DMS53 (cell line): ENCODE data around the gene FAM210A.

Experiments used
- DNase-seq: peaks from one replicate; lab custom pipeline; 2025; lab: John Stamatoyannopoulos, UW

Gene FAM210A

GRCh38 chr18:13646633-13647032 is 79.7 kb downstream of the FAM210A start:
- DNase-seq, result no peak

- DNase-seq, result no peak
Measured at GRCh38 chr18:13645093-13645492, 81.3 kb downstream of the FAM210A start.

DNA sequence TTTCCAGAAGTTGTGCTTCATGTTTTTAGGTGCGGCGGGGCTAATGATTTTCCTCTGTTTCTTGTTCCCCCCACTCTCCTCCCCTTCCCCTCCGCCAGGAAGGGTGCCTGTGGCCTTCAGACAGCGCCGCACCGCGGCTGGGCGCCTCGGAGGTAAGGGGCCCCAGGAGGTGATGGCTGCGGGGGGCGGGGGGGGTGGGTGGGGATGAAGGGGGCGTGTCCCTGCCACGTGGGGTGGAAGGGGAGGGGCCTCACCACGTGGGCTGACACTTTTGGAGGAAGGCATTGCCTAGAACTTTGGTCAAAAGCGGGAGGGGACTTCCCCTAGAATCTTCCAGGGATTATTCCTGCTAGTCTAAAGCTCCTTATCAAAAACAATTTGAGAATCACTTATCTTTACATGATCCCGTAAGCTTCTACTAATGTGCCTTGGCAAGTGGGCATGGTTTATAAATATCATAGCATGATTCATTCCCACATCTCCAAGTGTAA is 83.1 kb downstream of the FAM210A start:
- no peak for DNase-seq

GRCh38 chr18:13642440-13642827 is 83.9 kb downstream of the FAM210A start:
- DNase-seq, result no peak

GRCh38 chr18:13641551-13642439 is 84.6 kb downstream of the FAM210A start:
- DNase-seq, result no peak

GRCh38 chr18:13640266-13640860 is 86.0 kb downstream of the FAM210A start:
- no peak for DNase-seq

DNA sequence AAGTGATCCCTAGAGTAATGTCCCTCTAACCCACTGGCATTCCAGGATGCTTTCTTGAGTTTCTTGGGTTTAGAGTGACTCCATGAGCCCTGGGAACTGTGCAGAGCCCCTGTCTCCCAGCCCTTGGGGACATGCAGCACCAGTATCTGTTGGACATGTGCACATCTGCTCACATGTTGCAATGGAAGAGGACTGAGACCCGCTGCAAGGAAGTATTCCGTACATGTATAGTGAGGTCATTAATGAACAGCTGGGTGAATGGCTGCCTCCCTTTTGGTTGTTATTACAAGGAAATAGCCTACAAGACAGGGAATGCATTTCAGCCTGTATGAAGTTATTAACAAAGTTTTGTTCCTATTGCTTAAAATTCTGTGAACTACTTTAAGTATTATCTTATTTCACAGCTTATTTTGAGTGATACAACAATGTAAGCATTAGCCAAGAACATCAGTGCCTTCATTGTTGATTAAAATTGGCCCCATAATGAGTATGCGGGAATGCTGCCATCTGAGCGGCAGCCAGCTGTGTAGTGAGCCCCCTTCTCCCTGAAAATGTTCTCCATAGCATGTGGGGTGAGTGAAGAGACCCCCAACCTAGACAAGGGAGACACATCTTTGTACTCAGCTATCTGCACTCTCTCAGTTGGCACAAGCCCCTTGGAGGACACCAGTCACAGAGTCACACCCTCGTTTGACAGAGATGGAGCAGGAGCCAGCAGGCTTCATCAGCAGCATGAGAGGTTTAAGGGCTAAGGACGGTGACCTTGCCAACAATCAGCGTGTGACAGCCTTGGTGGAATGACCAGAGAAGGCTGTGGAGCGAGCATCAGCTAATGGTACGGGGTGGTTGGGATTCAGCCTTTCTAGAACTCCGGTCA is 87.4 kb downstream of the FAM210A start:
- DNase-seq, result no peak

DNA sequence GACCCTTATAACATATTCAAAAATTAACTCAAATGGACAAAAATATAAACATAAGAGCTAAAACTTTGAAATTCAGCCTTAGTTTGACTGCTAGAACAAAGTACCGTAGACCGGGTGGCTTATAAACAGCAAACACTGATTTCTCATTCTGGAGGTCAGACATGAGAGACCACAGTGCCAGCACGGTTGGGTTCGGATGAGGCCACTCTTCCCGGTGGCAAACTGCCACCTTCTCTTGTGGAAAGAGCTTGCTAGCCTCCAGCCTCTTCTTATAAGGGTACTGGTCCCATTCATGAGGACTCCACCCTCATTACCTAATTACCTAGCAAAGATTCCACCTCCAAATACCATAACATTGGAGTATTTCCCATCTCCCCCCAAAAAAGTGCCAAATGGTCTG is 91.3 kb downstream of the FAM210A start:
- no peak for DNase-seq

DNA sequence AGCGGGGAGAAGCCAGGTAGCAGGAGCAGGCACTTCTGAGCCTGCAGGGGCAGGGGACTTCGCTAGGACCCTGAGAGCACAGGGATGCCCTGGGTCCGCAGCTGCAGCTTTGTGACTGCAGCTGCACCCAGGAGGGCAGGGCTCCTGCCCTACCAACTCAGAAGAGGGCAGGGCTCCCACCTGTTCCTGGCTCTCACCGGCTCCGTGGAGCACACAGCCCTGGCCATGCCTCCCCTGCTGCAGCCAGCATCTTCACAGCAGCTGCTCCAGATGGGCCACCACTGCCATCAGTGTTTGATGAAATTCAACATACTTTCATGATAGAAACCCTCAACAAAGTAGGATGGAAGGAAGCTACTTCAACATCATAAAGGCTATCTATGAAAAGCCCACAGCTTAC is 92.7 kb downstream of the FAM210A start:
- DNase-seq, result no peak

DNA sequence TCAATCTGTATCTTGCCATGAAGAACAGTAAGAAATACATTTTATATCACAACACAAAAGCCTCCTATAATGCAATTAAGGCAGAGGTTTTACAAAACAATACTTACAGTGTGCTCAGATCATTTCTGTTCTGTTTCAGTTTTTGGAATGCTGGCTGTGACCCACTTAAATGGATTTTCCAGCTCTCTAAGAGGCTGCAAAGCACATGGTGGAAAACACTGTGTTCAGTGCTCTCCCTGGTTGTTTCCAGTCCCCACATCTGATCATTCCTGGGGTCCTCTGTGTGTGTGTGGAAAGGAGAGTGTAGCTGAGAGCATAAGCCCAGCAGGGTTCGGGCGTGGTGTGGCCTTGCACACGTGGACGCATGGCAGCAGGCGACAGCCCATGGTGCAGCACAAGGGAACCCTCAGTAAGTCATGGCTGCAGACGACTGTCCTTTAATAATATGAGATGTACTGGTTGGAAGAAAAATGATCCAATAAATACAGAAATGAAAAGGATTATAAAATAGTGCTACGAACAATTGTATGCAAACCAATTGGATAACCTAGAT is 95.6 kb downstream of the FAM210A start:
- DNase-seq, result no peak

DNA sequence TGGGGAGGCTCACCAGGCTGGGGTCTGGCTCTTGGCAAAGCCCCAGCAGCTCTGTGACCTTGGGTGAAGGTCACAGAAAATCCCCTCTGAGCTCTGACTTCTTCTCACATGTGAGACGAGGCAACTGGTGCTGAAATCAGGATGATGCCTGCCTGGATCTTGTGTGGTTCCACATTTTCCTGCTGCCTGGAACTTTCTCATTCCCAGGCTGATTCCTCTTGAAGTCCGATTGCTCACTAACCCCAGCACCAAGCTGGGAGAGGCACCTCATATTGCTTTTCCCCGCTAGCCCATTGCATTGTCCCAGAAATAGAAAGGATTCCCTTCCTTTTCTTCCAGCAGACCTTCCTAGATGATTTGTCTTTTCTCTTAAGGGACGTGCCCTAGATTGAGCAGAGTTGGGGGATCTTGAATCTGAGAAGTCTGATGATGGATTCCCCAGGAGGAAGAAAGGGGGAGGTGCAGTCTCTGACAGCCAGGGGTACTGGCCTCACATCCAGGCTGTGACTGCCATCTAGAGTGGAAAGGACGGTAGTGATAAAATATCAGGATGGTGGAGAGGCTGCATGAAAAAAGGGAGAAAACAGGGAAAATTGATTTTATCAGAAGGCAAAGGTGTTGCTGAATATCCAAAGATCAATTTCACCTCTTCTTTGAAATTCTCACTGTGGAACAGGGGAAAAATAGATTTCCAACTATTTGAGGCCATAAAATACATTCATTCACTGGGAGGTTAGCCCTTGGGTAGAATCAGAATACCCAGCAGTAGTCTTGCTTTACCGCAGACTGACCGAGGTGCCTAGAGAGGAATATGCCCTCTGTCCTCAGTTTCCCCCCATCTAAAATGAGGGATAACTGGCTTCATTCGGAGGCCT is 96.3 kb downstream of the FAM210A start:
- peak; percentile 73 for DNase-seq

- no peak for DNase-seq
Measured at GRCh38 chr18:13628211-13628610, 98.1 kb downstream of the FAM210A start.

DNA sequence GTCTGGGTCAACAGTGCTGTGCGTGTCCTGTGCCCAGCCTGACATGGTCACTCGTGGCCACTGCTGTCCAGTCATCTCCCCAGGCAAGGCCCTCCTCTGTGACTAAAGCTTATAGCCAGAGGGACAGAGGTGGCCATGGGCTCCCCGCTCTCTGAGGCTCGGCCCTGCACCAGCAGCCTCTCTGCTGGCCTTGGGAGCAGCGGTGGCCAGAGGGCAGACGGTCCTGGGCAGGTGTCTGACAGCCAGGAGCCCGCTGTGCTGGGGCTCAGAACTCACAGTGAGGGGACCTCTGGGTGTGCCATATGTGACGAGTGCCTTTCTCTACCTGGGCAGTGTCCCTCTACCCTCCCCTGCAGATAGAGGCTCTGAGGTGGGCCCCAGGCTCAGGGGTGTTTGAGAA is 98.7 kb downstream of the FAM210A start:
- no peak for DNase-seq

DNA sequence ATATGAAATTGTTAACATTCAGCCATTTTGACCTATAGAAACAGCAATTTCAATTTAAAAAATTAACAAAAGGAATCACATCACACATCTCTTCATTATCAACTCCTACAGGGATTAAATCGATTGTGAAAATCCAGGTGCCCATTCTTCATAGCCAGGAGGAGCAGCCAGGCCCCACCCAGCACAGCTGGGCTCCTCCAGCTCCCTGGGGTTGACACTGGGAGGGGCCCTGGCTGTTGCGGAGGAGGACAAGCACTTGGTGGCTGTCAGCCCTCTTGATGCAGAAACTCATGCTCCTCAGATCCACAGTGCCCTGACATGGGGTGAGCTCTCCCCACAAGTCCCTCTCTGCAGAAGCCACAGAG is 99.8 kb downstream of the FAM210A start:
- DNase-seq, result no peak

DNA sequence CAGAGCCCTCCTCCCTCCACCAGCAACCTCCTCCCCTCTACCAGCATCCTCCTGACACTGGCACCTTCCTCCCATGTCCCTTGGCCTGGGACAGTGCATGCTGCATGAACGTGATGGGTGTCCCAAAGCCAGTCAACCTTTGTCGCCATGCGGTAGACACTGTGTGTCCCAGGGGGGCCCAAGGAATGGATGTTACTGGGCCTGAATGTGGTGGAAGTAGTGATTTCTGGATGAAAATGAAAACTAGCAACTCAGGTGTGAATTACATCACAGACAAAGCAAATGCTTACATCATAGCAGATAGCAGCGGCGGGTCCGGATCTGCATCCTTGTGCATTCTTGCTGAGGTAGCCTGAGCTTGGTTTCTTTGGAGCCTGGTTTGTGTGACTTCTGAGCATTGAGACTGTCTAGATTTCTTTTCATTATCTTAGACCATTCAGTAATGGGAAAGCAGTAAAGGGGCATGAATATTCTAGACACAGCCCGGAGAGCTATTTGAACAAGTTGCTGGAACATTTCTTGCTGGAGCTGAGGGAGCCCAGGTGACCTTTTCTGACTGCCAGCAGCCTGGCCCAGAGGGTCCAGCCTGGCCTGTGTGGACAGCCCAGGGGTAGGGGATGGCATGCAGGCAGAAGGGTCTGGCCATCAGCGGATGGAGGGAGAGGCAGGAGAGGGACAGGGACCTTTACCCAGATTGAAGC is 100.4 kb downstream of the FAM210A start:
- DNase-seq, result no peak

GRCh38 chr18:13625355-13625754 is 101.0 kb downstream of the FAM210A start:
- DNase-seq, result no peak

GRCh38 chr18:13624563-13625237 is 101.7 kb downstream of the FAM210A start:
- no peak for DNase-seq

DNA sequence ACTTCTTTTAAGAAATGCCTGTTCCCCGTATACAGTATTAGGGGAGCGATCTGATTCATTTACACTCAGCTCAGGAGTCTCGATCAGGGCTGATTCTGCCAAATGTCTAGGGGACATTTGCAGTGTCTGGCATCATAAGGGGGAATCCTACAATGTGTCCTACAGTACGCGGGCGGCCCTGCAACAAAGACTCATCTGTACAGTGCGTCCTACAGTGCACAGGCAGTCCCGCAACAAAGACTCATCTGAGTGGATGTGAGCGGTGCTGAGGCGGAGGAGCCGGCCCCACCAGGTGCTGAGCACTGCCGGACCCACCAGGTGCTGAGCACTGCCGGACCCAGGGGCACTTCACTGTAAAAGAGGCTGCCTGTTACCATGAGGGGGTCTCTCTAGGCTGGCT is 102.5 kb downstream of the FAM210A start:
- DNase-seq, result no peak

DNA sequence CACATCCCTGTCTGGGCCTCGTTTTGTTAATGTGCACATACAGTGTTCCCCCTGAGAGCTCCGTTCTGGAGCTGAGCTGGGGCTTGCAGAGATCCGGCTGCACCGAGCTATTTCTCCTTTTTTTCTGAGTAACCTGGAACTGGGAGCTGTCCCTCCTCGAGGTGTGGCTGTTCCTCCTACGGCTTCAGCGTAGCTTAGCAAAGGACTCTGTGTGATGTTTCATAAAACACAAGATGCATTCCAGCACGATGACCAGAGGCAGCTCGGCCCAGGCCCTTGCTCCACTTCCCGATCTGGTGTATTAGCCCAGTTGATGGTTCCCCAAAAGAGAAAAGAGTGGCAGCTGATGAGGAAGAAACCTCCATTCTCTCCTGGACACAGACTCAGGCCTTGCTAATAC is 103.0 kb downstream of the FAM210A start:
- DNase-seq, result no peak

GRCh38 chr18:13622751-13623150 is 103.6 kb downstream of the FAM210A start:
- DNase-seq, result no peak
